Tibial artery (tissue), 4 donors: ENCODE data around the gene CRYGC.
"Not testable (repeated sequence)": the region's sequence is repeated elsewhere in the genome, so short reads cannot be mapped to it uniquely, and the experiment has no call there.

Source experiments
- DNase-seq, 2 donors: peaks; one replicate each; pipeline ENCODE4 v3.0.0-alpha.2; 2019
- H3K27ac ChIP-seq, 2 donors: fragments of 200-600 bp; sonication (generic) in 1 of 2; 1 replicate in 1 of 2; 2 replicates in 1 of 2; pipeline ENCODE4 v1.5.1; 2018 to 2019; ENCODE audit warnings: mild to moderate bottlenecking in 1 of 2
- H3K27me3 ChIP-seq, 2 donors: fragments of 200-600 bp; sonication (generic) in 1 of 2; one replicate each; pipeline versions ENCODE4 v1.5.1 to v1.6.0; 2016 to 2019
- H3K36me3 ChIP-seq, 3 donors: fragments of 200-600 bp; sonication (generic) in 2 of 3; one replicate each; pipeline ENCODE4 v1.5.1; 2016 to 2019; ENCODE audit warnings: mild to moderate bottlenecking in 2 of 3
- H3K4me1 ChIP-seq, 4 donors: fragments of 200-600 bp; sonication (generic) in 2 of 4; 1 replicate in 3 of 4; 2 replicates in 1 of 4; pipeline ENCODE4 v1.5.1; 2016 to 2019
- H3K4me3 ChIP-seq, 2 donors: fragments of 200-600 bp; sonication (generic) in 1 of 2; 1 replicate in 1 of 2; 2 replicates in 1 of 2; pipeline ENCODE4 v1.5.1; 2018 to 2019; ENCODE audit warnings: mild to moderate bottlenecking in 2 of 2
- H3K9me3 ChIP-seq, 3 donors: fragments of 200-600 bp; sonication (generic) in 1 of 3; one replicate each; pipeline ENCODE4 v1.5.1; 2016 to 2019
- CTCF ChIP-seq, 2 experiments: fragments of 200-600 bp in 1 of 2; fragments of 450-650 bp in 1 of 2; IDR thresholded peaks; one replicate each; pipeline ENCODE4 v1.5.1; 2017 to 2019; ENCODE audit warnings: antibody characterized with exemption in 2 of 2, mild to moderate bottlenecking in 1 of 2, moderate library complexity in 1 of 2
- intact Hi-C: fragments of 100-400 bp; cut with DNase I; formaldehyde crosslinking; loops from one replicate; pipeline ENCODE4 v1.15.0; 2023; ENCODE audit warnings: low total_unique reads

Gene CRYGC

GRCh38 chr2:208142925-208143799 is 13.5 kb upstream of the CRYGC start:
- no peak overlapping the region for H3K4me3 ChIP-seq
- intact Hi-C loops: no loop called here

DNA sequence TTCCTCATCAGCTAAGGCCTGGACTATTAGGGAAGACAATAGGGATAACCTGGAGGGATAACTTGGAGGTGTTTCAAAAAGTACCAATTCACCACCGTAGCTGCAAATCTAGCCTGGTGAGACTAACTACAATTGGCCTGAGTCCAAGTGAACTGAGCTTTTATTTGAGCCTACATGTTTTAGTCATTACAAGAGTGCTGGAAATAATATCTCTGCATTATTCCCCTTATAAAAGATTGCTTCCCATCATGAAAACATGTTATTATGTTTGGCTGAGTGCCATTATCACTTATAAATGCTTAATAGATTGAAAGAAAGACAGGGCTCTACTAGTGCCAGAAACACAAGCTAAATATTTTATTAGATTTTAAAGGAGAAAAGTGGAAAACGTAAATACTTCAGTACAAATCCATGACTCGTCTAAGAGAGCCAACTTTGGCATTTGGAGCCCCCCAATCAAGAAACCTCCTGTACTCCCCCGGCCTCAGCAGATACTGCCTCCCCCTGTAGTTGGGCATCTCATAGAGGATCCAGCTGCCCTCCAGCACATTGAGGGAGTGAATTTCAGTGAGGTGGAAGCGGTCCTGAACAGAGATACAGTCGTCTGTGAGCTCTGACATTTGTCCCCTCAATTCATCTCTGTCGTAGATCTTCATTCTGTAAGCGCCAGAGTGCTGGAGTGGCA is 12.8 kb upstream of the CRYGC start:
- no peak overlapping the region for H3K27ac ChIP-seq
- no peaks in the 10 kb centered on the region for H3K9me3 ChIP-seq
- TF ChIP-seq CTCF (IDR thresholded peaks at IDR 0.05): no peak
- intact Hi-C loops: no loop called here
- no peaks in the 10 kb centered on the region for H3K36me3 ChIP-seq
- no peaks in the 10 kb centered on the region for H3K27me3 ChIP-seq
- no peaks in the 10 kb centered on the region for H3K4me1 ChIP-seq
- no peak for DNase-seq
- no peak overlapping the region for H3K4me3 ChIP-seq

More at GRCh38 chr2:208142925-208143799, 13.5 kb upstream of the CRYGC start:
- Histone ChIP-seq H3K4me1 (no peaks in the 10 kb centered on the region), H3K36me3 (no peaks in the 10 kb centered on the region), H3K27me3 (no peaks in the 10 kb centered on the region), H3K27ac (no peak overlapping the region), H3K9me3 (no peaks in the 10 kb centered on the region)
- no peak for DNase-seq
- no peak for TF ChIP-seq CTCF (IDR thresholded peaks at IDR 0.05)

DNA sequence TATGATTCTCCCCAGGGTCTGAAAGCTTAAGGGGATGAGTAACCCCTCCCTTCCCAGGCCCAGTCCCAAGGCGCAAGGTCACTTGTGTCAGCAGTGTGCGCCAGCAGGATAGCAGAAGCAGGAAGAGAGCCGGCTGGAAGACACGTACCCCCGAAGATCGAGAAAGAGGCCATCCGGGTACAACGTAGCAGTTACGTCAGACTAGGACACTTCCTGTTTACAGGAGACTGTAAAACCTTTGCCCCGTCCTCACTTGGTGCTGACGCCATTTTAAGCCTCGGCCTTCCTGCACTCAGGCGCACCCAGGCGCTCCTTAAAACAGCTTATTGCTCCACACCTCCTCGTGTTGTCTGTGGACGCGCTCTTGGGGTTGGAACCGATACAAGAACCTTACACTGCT is 9.8 kb upstream of the CRYGC start:
- H3K27ac ChIP-seq: no peak overlapping the region
- intact Hi-C loops: no loop called here
- H3K27me3 ChIP-seq: peaks cover 0 to 4% of the 10 kb centered on the region in 2 donors
- H3K36me3 ChIP-seq: no peaks in the 10 kb centered on the region
- no peak for TF ChIP-seq CTCF (IDR thresholded peaks at IDR 0.05)
- no peaks in the 10 kb centered on the region for H3K9me3 ChIP-seq
- H3K4me3 ChIP-seq: no peak overlapping the region
- DNase-seq: no peak
- H3K4me1 ChIP-seq: no peaks in the 10 kb centered on the region

GRCh38 chr2:208138334-208138733 is 8.7 kb upstream of the CRYGC start:
- DNase-seq, H3K27me3 ChIP-seq, H3K27ac ChIP-seq, H3K4me3 ChIP-seq, intact Hi-C loops, H3K4me1 ChIP-seq, H3K9me3 ChIP-seq, H3K36me3 ChIP-seq: not testable (repeated sequence)

DNA sequence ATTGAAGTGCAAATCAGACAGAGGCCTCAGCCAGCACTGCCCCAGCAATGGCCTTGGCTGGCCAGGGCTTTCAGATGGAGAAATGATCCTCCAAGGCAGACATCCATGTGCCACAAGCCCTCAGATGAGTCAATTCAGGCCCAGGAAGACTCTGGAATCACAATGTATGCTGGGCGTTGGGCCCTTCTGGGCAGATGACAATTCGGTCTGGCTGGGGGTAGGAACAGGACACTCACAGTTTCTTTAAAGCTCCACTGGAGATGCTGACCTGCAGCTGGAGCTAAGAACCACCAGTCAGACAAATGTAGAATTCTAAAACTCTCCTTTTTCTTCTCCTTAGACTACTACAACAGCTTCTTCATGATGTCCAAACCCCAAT is 7.1 kb upstream of the CRYGC start:
- Histone ChIP-seq H3K27ac (no peak overlapping the region), H3K9me3 (no peaks in the 10 kb centered on the region), H3K4me3 (no peak overlapping the region), H3K4me1 (no peaks in the 10 kb centered on the region), H3K36me3 (no peaks in the 10 kb centered on the region), H3K27me3 (peaks cover 0 to 4% of the 10 kb centered on the region in 2 donors)
- no peak for DNase-seq
- intact Hi-C loops: no loop called here
- no peak for TF ChIP-seq CTCF (IDR thresholded peaks at IDR 0.05)
